HUES48 (cell line): Measurements from ENCODE around the gene KRTAP19-3.
"Not testable (repeated sequence)": the region's sequence is repeated elsewhere in the genome, so short reads cannot be mapped to it uniquely, and the experiment has no call there.

Source experiments
- H3K27ac ChIP-seq: one replicate; pipeline ENCODE4 v1.7.0; 2013; ENCODE audit warnings: low read depth, low read length, inconsistent platforms
- H3K27me3 ChIP-seq: 2 replicates; pipeline ENCODE4 v1.6.1; 2013; ENCODE audit warnings: mild to moderate bottlenecking, low read length; ENCODE audit not compliant: control insufficient read depth, insufficient read depth
- H3K36me3 ChIP-seq: 2 replicates; pipeline ENCODE4 v1.6.1; 2013; ENCODE audit warnings: low read length; ENCODE audit not compliant: control insufficient read depth, insufficient read depth
- H3K4me1 ChIP-seq: 2 replicates; pipeline ENCODE4 v1.6.1; 2013; ENCODE audit warnings: mild to moderate bottlenecking, low read length; ENCODE audit not compliant: control insufficient read depth, insufficient read depth
- H3K4me3 ChIP-seq: 2 replicates; pipeline ENCODE4 v1.5.1; 2013; ENCODE audit warnings: mild to moderate bottlenecking, low read depth, low read length
- H3K9ac ChIP-seq: 2 replicates; pipeline ENCODE4 v1.6.1; 2013; ENCODE audit warnings: mild to moderate bottlenecking, low read depth, low read length, moderate library complexity
- H3K9me3 ChIP-seq: 2 replicates; pipeline ENCODE4 v1.6.1; 2013; ENCODE audit warnings: low read length; ENCODE audit not compliant: control insufficient read depth, insufficient read depth

Gene KRTAP19-3

GRCh38 chr21:30491963-30492428, at the start of gene KRTAP19-3:
Gene KRTAP19-3 (minus strand): TSS chr21:30492013. CDS start chr21:30491957, 56 bp downstream.
- no peak within 1 kb of the TSS for H3K4me3 ChIP-seq
- H3K27ac ChIP-seq = no peak within 1 kb of the TSS
- H3K4me1 ChIP-seq = no peaks in the 10 kb centered on the region
- no peak within 1 kb of the TSS for H3K9ac ChIP-seq
- no peaks in the 10 kb centered on the region for H3K27me3 ChIP-seq
- H3K9me3 ChIP-seq = peaks cover 13% of the 10 kb centered on the region
- no peaks in the 10 kb centered on the region for H3K36me3 ChIP-seq

DNA sequence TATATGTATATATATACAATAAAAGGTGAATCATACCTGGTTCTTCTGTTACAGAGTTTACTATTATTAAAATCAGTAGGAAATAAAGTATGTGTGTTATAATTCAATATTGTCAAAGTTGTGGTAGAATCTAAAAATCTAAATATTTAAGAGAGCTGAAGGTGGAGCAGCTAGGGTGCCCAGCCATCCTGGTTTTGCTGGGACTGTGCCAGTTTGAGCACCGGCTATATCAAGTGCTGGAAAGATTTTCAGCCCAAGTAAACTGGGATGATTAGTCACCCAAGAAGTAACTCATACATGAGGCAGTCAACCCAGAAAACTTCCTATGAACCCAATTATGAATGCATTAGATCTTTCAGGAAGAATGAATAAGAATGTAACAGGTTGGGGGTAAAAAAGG, 27.1 kb upstream of the KRTAP19-3 start:
- no peaks in the 10 kb centered on the region; the same call in 1 of the 2 replicates for H3K9me3 ChIP-seq

GRCh38 chr21:30515681-30516080, 23.9 kb upstream of the KRTAP19-3 start:
- Histone ChIP-seq H3K9me3 (no peaks in the 10 kb centered on the region; the same call in 1 of the 2 replicates), H3K9ac (no peak overlapping the region), H3K36me3 (no peaks in the 10 kb centered on the region), H3K4me3 (no peak overlapping the region), H3K27me3 (no peaks in the 10 kb centered on the region), H3K4me1 (no peaks in the 10 kb centered on the region), H3K27ac (no peak overlapping the region)

More for the DNA sequence above, 27.1 kb upstream of the KRTAP19-3 start:
- Histone ChIP-seq H3K4me1 (no peaks in the 10 kb centered on the region), H3K27ac (no peak overlapping the region), H3K4me3 (no peak overlapping the region), H3K36me3 (no peaks in the 10 kb centered on the region), H3K9ac (no peak overlapping the region), H3K27me3 (no peaks in the 10 kb centered on the region)

GRCh38 chr21:30505621-30506205, 13.9 kb upstream of the KRTAP19-3 start:
- not testable (repeated sequence) for H3K27ac ChIP-seq, H3K9ac ChIP-seq, H3K27me3 ChIP-seq, H3K4me1 ChIP-seq, H3K9me3 ChIP-seq, H3K4me3 ChIP-seq, H3K36me3 ChIP-seq

DNA sequence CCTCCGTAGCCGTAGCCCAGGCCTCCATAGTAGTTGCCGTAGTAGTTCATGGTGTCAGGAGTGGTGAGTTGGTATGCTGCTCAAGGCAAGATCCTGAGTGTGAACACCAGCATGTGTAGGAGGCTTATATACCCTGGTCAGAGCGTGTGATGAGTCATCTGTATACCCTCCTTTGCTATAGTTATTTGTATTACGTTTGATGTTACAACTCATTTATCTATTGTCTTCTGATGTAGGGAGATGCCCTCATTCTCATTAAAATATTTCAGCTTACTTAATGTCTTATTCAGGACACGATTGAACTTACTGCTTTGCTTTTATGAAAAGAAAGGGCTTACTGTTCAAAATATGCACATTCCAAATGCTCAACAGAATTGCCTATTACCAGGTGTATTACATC, 10.2 kb upstream of the KRTAP19-3 start, which contains the start of gene KRTAP19-5:
Gene KRTAP19-5 (minus strand): TSS at position 101 of the 400 bp plus-strand sequence. CDS start 51 bp downstream, at position 50.
- Histone ChIP-seq H3K9ac (no peak within 1 kb of the TSS), H3K9me3 (no peaks in the 10 kb centered on the region), H3K36me3 (no peaks in the 10 kb centered on the region), H3K27ac (no peak within 1 kb of the TSS), H3K4me3 (no peak within 1 kb of the TSS), H3K4me1 (peaks cover 4% of the 10 kb centered on the region; the same call in 1 of the 2 replicates), H3K27me3 (no peaks in the 10 kb centered on the region)

DNA sequence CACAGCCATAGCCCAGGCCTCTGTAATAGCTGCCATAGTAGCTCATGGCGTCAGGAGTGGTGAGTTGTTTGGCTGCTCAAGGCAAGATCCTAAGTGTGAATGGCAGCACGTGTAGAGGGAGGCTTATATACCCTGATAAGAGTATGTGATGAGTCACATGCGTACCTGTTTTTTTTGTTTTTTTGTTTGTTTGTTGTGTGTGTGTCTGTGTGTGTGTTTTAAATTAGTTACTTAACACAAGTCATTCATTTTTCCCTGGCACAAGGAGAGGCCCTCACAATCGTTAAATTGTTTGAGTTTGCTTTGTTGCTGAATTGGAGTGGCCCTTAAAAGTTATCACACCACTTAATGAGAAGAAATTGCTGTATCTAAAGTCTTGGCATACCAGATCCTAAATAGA, 5.3 kb upstream of the KRTAP19-3 start, which contains the start of gene KRTAP19-4:
Gene KRTAP19-4 (minus strand): TSS at position 101 of the 400 bp plus-strand sequence. CDS start 55 bp downstream, at position 46.
- H3K9ac ChIP-seq = no peak within 1 kb of the TSS
- H3K36me3 ChIP-seq = no peaks in the 10 kb centered on the region
- H3K27me3 ChIP-seq = no peaks in the 10 kb centered on the region
- no peak within 1 kb of the TSS for H3K27ac ChIP-seq
- peaks cover 4% of the 10 kb centered on the region; the same call in 1 of the 2 replicates for H3K4me1 ChIP-seq
- H3K9me3 ChIP-seq = no peaks in the 10 kb centered on the region
- H3K4me3 ChIP-seq = no peak within 1 kb of the TSS

DNA sequence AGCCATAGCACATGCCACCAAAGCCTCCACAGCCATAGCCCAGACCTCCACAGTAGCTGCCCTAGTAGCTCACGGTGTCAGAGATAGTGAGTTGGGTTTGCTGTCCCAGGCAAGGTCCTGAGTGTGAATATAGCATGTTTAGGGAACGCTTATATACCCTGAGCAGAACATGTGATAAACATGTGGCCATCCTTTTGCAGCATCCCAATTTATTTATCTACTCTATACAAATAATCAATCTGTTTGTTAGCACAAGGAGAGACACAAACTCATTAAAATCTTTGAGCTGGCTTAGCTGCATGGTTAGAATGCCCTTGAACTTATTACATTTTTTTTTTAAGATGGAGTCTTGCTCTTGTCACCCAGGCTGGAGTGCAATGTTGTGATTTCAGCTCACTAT, 4.5 kb downstream of the KRTAP19-3 start, which contains the start of gene KRTAP19-2:
Gene KRTAP19-2 (minus strand): TSS at position 101 of the 400 bp plus-strand sequence. CDS start 88 bp downstream, at position 13.
- peaks cover 35% of the 10 kb centered on the region for H3K9me3 ChIP-seq
- H3K4me1 ChIP-seq = no peaks in the 10 kb centered on the region
- H3K27ac ChIP-seq = no peak within 1 kb of the TSS
- H3K36me3 ChIP-seq = no peaks in the 10 kb centered on the region
- H3K4me3 ChIP-seq = no peak within 1 kb of the TSS; the same call in 1 of the 2 replicates
- H3K27me3 ChIP-seq = no peaks in the 10 kb centered on the region
- H3K9ac ChIP-seq = no peak within 1 kb of the TSS

DNA sequence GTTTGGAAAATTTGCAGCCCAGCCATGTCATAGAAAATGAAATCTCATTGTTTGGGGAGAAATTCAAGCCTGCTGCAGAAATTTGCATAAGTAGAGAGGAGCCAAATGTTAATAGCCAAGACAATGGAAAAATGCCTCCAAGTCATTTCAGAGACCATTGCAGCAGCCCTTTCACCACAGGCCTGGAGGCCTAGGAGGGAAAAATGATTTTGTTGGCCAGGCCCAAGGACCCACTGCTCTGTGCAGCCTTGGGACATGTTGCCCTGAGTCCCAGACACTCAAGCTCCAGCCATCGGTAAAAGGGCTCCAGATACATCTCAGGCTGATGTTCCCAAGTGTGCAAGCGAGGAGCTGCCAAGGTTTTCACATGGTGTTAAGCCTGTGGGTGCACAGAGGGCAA, 5.6 kb downstream of the KRTAP19-3 start:
- H3K9me3 ChIP-seq = peaks cover 35% of the 10 kb centered on the region

DNA sequence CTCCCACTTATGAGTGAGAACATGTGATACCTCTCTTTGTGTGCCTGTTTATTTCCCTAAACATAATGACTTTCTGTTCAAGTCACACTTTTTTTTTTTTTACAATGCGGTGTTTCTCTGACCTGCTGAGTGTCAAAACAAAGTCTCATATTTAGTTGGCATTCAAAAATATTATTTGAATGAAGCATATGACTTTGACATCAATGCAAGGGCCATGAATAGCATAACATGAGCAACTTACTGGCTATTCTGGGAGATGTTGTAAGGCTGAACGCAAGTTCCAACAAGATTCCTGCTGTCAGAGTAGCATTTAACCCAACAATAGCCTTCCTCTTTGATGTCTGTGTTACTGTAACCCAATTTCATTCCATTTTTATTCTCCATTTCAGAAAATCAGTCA, 9.7 kb downstream of the KRTAP19-3 start:
- H3K4me3 ChIP-seq = no peak overlapping the region

More for the DNA sequence above, 5.6 kb downstream of the KRTAP19-3 start:
- Histone ChIP-seq H3K4me3 (no peak overlapping the region), H3K27ac (no peak overlapping the region), H3K9ac (no peak overlapping the region), H3K4me1 (no peaks in the 10 kb centered on the region), H3K36me3 (no peaks in the 10 kb centered on the region), H3K27me3 (no peaks in the 10 kb centered on the region)

GRCh38 chr21:30480145-30480544, 11.7 kb downstream of the KRTAP19-3 start, which contains the start of gene KRTAP19-1:
Gene KRTAP19-1 (minus strand): TSS chr21:30480367. CDS start chr21:30480317, 50 bp downstream.
- no peaks in the 10 kb centered on the region for H3K27me3 ChIP-seq

More for the DNA sequence above, 9.7 kb downstream of the KRTAP19-3 start:
- no peak overlapping the region for H3K27ac ChIP-seq
- no peak overlapping the region for H3K9ac ChIP-seq
- H3K27me3 ChIP-seq = no peaks in the 10 kb centered on the region
- peaks cover 23% of the 10 kb centered on the region for H3K9me3 ChIP-seq
- H3K36me3 ChIP-seq = no peaks in the 10 kb centered on the region
- H3K4me1 ChIP-seq = no peaks in the 10 kb centered on the region

DNA sequence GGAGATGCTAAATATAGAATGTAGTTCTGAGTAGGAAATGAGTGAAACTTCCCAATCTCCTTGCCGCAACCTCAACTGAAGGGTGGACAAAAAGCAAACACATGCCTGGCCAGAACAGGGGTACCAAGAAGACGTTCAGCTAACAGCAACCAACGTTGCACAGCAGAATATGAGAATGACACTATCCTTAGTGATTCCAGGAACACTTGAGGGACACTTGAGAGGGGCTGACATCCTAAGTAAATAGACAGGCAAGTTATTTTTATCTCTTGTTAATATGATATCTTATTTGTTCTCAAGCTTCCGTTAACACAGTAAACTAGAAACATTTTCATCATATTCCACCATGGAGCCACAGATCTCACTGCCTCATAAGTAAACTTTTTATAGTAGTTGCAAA, 12.6 kb downstream of the KRTAP19-3 start:
- H3K36me3 ChIP-seq = no peaks in the 10 kb centered on the region
- no peaks in the 10 kb centered on the region for H3K9me3 ChIP-seq
- H3K4me1 ChIP-seq = no peaks in the 10 kb centered on the region
- H3K9ac ChIP-seq = no peak overlapping the region
- H3K4me3 ChIP-seq = no peak overlapping the region
- H3K27ac ChIP-seq = no peak overlapping the region
- no peaks in the 10 kb centered on the region for H3K27me3 ChIP-seq

More at GRCh38 chr21:30480145-30480544, 11.7 kb downstream of the KRTAP19-3 start, which contains the start of gene KRTAP19-1:
- Histone ChIP-seq H3K27ac (no peak within 1 kb of the TSS), H3K9me3 (peaks cover 6% of the 10 kb centered on the region; the same call in 1 of the 2 replicates), H3K36me3 (no peaks in the 10 kb centered on the region), H3K4me3 (no peak within 1 kb of the TSS), H3K4me1 (no peaks in the 10 kb centered on the region), H3K9ac (no peak within 1 kb of the TSS)
